Kidney glomerular epithelial cell (primary cell): Measurements from ENCODE around the gene TGM1.
"Not testable (repeated sequence)": the region's sequence is repeated elsewhere in the genome, so short reads cannot be mapped to it uniquely, and the experiment has no call there.

ENCODE experiments used
- DNase-seq: peaks from one replicate; lab custom pipeline; 2025; lab: John Stamatoyannopoulos, UW

The TGM1 gene

GRCh38 chr14:24234095-24235005, 28.6 kb downstream of the TGM1 start:
- no peak for DNase-seq

- DNase-seq: no peak
These were observed 29.5 kb downstream of the TGM1 start for GRCh38 chr14:24233538-24233866.

- peak; percentile 79 for DNase-seq
These were observed 30.1 kb downstream of the TGM1 start, which contains the start of gene GMPR2 for GRCh38 chr14:24232645-24233537. GMPR2 (plus strand) TSS chr14:24232929; CDS start chr14:24233254, 325 bp downstream.

GRCh38 chr14:24232121-24232644, 30.8 kb downstream of the TGM1 start, which contains the start of gene NEDD8:
NEDD8 (minus strand) TSS chr14:24232367; CDS start chr14:24232267, 100 bp downstream.
- peak; percentile 92 for DNase-seq

- DNase-seq: no peak
These were observed 31.5 kb downstream of the TGM1 start for GRCh38 chr14:24231263-24232120.

- no peak for DNase-seq
These were observed 34.1 kb downstream of the TGM1 start for GRCh38 chr14:24228902-24229301.

- no peak for DNase-seq
These were observed 36.5 kb downstream of the TGM1 start for GRCh38 chr14:24226473-24226872.

GRCh38 chr14:24224618-24225071, 38.3 kb downstream of the TGM1 start:
- DNase-seq: peak; percentile 51

GRCh38 chr14:24222987-24223386, 40.0 kb downstream of the TGM1 start:
- not testable (repeated sequence) for DNase-seq

GRCh38 chr14:24219521-24219920, 43.5 kb downstream of the TGM1 start:
- DNase-seq: no peak

- no peak for DNase-seq
These were observed 43.9 kb downstream of the TGM1 start for GRCh38 chr14:24219080-24219479.

- not testable (repeated sequence) for DNase-seq
These were observed 46.1 kb downstream of the TGM1 start for GRCh38 chr14:24216876-24217275.

GRCh38 chr14:24216345-24216699, 46.7 kb downstream of the TGM1 start:
- no peak for DNase-seq

- DNase-seq: peak; percentile 80
These were observed 47.3 kb downstream of the TGM1 start, which contains the start of gene MDP1 for GRCh38 chr14:24215495-24216344. MDP1 (minus strand) TSS chr14:24216066; CDS start chr14:24215955, 111 bp downstream.

GRCh38 chr14:24213866-24214662, 48.9 kb downstream of the TGM1 start:
- no peak for DNase-seq

- DNase-seq: peak; percentile 97
These were observed 49.8 kb downstream of the TGM1 start, which contains the start of gene CHMP4A for GRCh38 chr14:24212924-24213865. CHMP4A (minus strand) TSS chr14:24213488; CDS start chr14:24213439, 49 bp downstream.

- no peak for DNase-seq
These were observed 51.7 kb downstream of the TGM1 start for GRCh38 chr14:24211311-24211710.

GRCh38 chr14:24207625-24208024, 55.4 kb downstream of the TGM1 start:
- no peak for DNase-seq
